HL-60 (cell line): ENCODE results near the gene RAD51.

Experiments used
- GABPA ChIP-seq: IDR thresholded peaks from 2 replicates; pipeline ENCODE4 v1.6.1; 2012; ENCODE audit warnings: low read depth
- POLR2AphosphoS5 ChIP-seq: IDR thresholded peaks from 2 replicates; pipeline ENCODE4 v1.6.1; 2012; ENCODE audit warnings: low read depth
- SPI1 ChIP-seq: IDR thresholded peaks from 2 replicates; pipeline ENCODE4 v1.6.1; 2012; ENCODE audit warnings: low read depth, mild to moderate bottlenecking, borderline replicate concordance
- TF ChIP-seq, protein P1 (sequence below): IDR thresholded peaks from one replicate; pipeline ENCODE4 v1.5.1; 2011; ENCODE audit warnings: low read length, control low read depth, inconsistent platforms; ENCODE audit not compliant: insufficient read depth
- TF ChIP-seq, protein P2 (sequence below): IDR thresholded peaks from 2 replicates; pipeline ENCODE4 v1.6.1; 2012; ENCODE audit warnings: low read depth; ENCODE audit not compliant: insufficient replicate concordance

DNA sequence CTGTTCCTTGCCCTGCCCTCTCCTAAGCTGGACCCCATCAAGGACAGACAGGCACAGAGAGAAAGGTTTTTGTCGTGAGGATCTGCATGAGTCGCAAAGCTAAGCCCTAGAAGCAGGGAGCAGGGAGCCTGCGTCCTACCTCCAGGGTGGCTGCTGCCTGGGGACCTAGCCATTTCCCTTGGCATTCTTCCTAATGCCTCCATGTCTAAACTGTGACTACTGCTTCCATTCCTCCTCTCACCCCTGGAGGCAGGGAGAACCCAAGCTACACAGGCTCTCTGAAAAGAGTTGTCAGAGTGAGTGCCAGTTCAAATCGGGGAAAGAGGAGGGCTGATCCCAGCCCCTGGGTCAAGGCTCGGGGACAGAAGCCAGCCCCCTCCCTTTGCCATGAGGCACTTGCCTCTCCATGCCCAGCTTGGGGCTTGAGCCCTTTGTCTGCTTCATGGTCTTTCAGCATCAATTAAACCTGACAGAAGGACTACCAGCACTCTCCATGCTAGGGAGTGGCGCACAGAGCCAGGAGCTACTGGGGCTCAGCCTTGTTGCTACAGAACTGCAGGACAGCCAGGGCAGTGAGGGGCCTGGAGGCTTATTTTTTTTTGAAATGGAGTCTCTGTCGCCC lies 71.3 kb downstream of the RAD51 start:
- TF ChIP-seq, protein P1, sequence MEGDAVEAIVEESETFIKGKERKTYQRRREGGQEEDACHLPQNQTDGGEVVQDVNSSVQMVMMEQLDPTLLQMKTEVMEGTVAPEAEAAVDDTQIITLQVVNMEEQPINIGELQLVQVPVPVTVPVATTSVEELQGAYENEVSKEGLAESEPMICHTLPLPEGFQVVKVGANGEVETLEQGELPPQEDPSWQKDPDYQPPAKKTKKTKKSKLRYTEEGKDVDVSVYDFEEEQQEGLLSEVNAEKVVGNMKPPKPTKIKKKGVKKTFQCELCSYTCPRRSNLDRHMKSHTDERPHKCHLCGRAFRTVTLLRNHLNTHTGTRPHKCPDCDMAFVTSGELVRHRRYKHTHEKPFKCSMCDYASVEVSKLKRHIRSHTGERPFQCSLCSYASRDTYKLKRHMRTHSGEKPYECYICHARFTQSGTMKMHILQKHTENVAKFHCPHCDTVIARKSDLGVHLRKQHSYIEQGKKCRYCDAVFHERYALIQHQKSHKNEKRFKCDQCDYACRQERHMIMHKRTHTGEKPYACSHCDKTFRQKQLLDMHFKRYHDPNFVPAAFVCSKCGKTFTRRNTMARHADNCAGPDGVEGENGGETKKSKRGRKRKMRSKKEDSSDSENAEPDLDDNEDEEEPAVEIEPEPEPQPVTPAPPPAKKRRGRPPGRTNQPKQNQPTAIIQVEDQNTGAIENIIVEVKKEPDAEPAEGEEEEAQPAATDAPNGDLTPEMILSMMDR = no peak
- TF ChIP-seq, protein P2, sequence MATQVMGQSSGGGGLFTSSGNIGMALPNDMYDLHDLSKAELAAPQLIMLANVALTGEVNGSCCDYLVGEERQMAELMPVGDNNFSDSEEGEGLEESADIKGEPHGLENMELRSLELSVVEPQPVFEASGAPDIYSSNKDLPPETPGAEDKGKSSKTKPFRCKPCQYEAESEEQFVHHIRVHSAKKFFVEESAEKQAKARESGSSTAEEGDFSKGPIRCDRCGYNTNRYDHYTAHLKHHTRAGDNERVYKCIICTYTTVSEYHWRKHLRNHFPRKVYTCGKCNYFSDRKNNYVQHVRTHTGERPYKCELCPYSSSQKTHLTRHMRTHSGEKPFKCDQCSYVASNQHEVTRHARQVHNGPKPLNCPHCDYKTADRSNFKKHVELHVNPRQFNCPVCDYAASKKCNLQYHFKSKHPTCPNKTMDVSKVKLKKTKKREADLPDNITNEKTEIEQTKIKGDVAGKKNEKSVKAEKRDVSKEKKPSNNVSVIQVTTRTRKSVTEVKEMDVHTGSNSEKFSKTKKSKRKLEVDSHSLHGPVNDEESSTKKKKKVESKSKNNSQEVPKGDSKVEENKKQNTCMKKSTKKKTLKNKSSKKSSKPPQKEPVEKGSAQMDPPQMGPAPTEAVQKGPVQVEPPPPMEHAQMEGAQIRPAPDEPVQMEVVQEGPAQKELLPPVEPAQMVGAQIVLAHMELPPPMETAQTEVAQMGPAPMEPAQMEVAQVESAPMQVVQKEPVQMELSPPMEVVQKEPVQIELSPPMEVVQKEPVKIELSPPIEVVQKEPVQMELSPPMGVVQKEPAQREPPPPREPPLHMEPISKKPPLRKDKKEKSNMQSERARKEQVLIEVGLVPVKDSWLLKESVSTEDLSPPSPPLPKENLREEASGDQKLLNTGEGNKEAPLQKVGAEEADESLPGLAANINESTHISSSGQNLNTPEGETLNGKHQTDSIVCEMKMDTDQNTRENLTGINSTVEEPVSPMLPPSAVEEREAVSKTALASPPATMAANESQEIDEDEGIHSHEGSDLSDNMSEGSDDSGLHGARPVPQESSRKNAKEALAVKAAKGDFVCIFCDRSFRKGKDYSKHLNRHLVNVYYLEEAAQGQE = no peak
- TF ChIP-seq POLR2AphosphoS5 (0 out of 2 replicates have a peak, but pooled peaks have one; percentile 8), GABPA (no peak), SPI1 (no peak)
